Measurements from ENCODE around the gene HOXC4.

Gene HOXC4

GRCh38 chr12:54014377-54015017 is 39.1 kb upstream of the HOXC4 start:
- H3K4me3 Mint-ChIP-seq, result peak overlapping the region; percentile 85 to 90 (median 89)

GRCh38 chr12:54015018-54015931 is 38.4 kb upstream of the HOXC4 start:
- peak overlapping the region; percentile 93 to 97 (median 95) for H3K27ac Mint-ChIP-seq
- peaks cover 29% of the 10 kb centered on the region for H3K27me3 Mint-ChIP-seq (ENCODE audit: low read depth)
- TF ChIP-seq CTCF (IDR thresholded peaks at IDR 0.05; ENCODE audit: unreplicated experiment in 3 of 3), result no peak
- H3K9me3 Mint-ChIP-seq, result no peaks in the 10 kb centered on the region
- H3K4me1 Mint-ChIP-seq, result peaks cover 64% of the 10 kb centered on the region
- peak overlapping the region; percentile 85 to 90 (median 89) for H3K4me3 Mint-ChIP-seq
- no peaks in the 10 kb centered on the region for H3K36me3 Mint-ChIP-seq (ENCODE audit: low read depth)

More at GRCh38 chr12:54014377-54015017, 39.1 kb upstream of the HOXC4 start:
- Mint-ChIP-seq H3K9me3 (no peaks in the 10 kb centered on the region), H3K4me1 (peaks cover 66% of the 10 kb centered on the region), H3K36me3 (ENCODE audit: low read depth) (no peaks in the 10 kb centered on the region), H3K27me3 (ENCODE audit: low read depth) (peaks cover 34% of the 10 kb centered on the region), H3K27ac (peak overlapping the region; percentile 93 to 97 (median 95))
- TF ChIP-seq CTCF (IDR thresholded peaks at IDR 0.05; ENCODE audit: unreplicated experiment in 3 of 3), result no peak

GRCh38 chr12:54016051-54016450 is 37.6 kb upstream of the HOXC4 start:
- TF ChIP-seq CTCF (IDR thresholded peaks at IDR 0.05; ENCODE audit: unreplicated experiment in 3 of 3), result no peak
- Mint-ChIP-seq H3K4me1 (peaks cover 62% of the 10 kb centered on the region), H3K27ac (peak overlapping the region; percentile 93 to 97 (median 95)), H3K4me3 (peak overlapping the region; percentile 85 to 90 (median 89)), H3K36me3 (ENCODE audit: low read depth) (no peaks in the 10 kb centered on the region), H3K27me3 (ENCODE audit: low read depth) (peaks cover 25% of the 10 kb centered on the region), H3K9me3 (no peaks in the 10 kb centered on the region)

GRCh38 chr12:54016478-54016964 is 37.1 kb upstream of the HOXC4 start:
- TF ChIP-seq CTCF (IDR thresholded peaks at IDR 0.05; ENCODE audit: unreplicated experiment in 3 of 3), result no peak
- Mint-ChIP-seq H3K27me3 (ENCODE audit: low read depth) (peaks cover 23% of the 10 kb centered on the region), H3K9me3 (no peaks in the 10 kb centered on the region), H3K27ac (peak overlapping the region; percentile 93 to 97 (median 95)), H3K4me3 (peak overlapping the region; percentile 85 to 90 (median 89)), H3K36me3 (ENCODE audit: low read depth) (peaks cover 2% of the 10 kb centered on the region), H3K4me1 (peaks cover 62% of the 10 kb centered on the region)

- no peak for TF ChIP-seq CTCF (IDR thresholded peaks at IDR 0.05; ENCODE audit: unreplicated experiment in 3 of 3)
- peaks cover 23% of the 10 kb centered on the region for H3K27me3 Mint-ChIP-seq (ENCODE audit: low read depth)
- peaks cover 3% of the 10 kb centered on the region for H3K36me3 Mint-ChIP-seq (ENCODE audit: low read depth)
- H3K27ac Mint-ChIP-seq, result peak overlapping the region; percentile 93 to 97 (median 95)
- H3K4me3 Mint-ChIP-seq, result peak overlapping the region; percentile 85 to 90 (median 89)
- H3K9me3 Mint-ChIP-seq, result no peaks in the 10 kb centered on the region
- peaks cover 62% of the 10 kb centered on the region for H3K4me1 Mint-ChIP-seq
These were observed 36.4 kb upstream of the HOXC4 start for GRCh38 chr12:54017027-54017788.
